IMR-90 (cell line): ENCODE measurements around the gene XRCC5. TPM values are rescaled to one million over a fixed set of nuclear protein-coding genes. Genes with fewer than 3 reads are reported as not detected.

Experiments used
- ATAC-seq: fragments of 200-7000 bp; cut with Tn5 transposase; 2 replicates; pipeline ENCODE4 v1.9.1; 2020; ENCODE audit warnings: low read depth, mild to moderate bottlenecking, moderate library complexity
- BruUV-seq: library from RNA; stranded (reverse); fragments of 400-500 nt; replicated peaks from 2 replicates; lab custom pipeline; 2021; lab: Mats Ljungman, UMichigan
- CTCF ChIA-PET: fragments of 300-600 bp; formaldehyde crosslinking; extraction: SDS; loops from one replicate; lab custom pipeline; 2021; ENCODE audit warnings: antibody characterized with exemption; lab: Yijun Ruan, JAX
- POLR2A ChIA-PET: fragments of 300-600 bp; sonication (Branson Sonifier 250); formaldehyde crosslinking; loops from one replicate; lab custom pipeline; 2022; ENCODE audit warnings: antibody characterized with exemption; ENCODE audit not compliant: unreplicated experiment; lab: Charles Lee
- DNase-seq: peaks from one replicate; pipeline ENCODE4 v3.0.0; 2013
- H2AFZ ChIP-seq: replicated peaks from 2 replicates; pipeline ENCODE3; 2013; ENCODE audit warnings: low read length, mild to moderate bottlenecking; ENCODE audit not compliant: poor library complexity
- H2AK5ac ChIP-seq: 2 replicates; pipeline ENCODE4 v1.6.1; 2013; ENCODE audit warnings: low read depth, low read length, inconsistent platforms
- H2AK9ac ChIP-seq: replicated peaks from 2 replicates; pipeline ENCODE3; 2013; ENCODE audit warnings: mild to moderate bottlenecking, low read depth, low read length, moderate library complexity; ENCODE audit not compliant: poor library complexity
- H2BK120ac ChIP-seq: 2 replicates; pipeline ENCODE4 v1.6.1; 2013; ENCODE audit warnings: low read depth, low read length, inconsistent platforms
- H2BK15ac ChIP-seq: 3 replicates; pipeline ENCODE4 v1.6.1; 2013; ENCODE audit warnings: low read depth, low read length, inconsistent platforms
- H2BK20ac ChIP-seq: 2 replicates; pipeline ENCODE4 v1.6.1; 2013; ENCODE audit warnings: low read depth, mild to moderate bottlenecking, inconsistent platforms, low read length, moderate library complexity
- H2BK5ac ChIP-seq: 2 replicates; pipeline ENCODE4 v1.6.1; 2013; ENCODE audit warnings: mild to moderate bottlenecking, low read depth, low read length, inconsistent platforms; ENCODE audit not compliant: poor library complexity, severe bottlenecking
- H3K14ac ChIP-seq: replicated peaks from 2 replicates; pipeline ENCODE4 v1.6.1; 2013; ENCODE audit warnings: low read depth, low read length, inconsistent platforms
- H3K18ac ChIP-seq: 2 replicates; pipeline ENCODE4 v1.6.1; 2013; ENCODE audit warnings: low read depth, low read length, control low read depth
- H3K23ac ChIP-seq: 2 replicates; pipeline ENCODE4 v1.6.1; 2013; ENCODE audit warnings: low read depth, low read length, inconsistent platforms
- H3K27ac ChIP-seq: 2 replicates; pipeline ENCODE4 v1.5.1; 2013; ENCODE audit warnings: mild to moderate bottlenecking, control low read depth, low read length; ENCODE audit not compliant: insufficient read depth
- H3K27me3 ChIP-seq: 2 replicates; pipeline ENCODE4 v1.6.1; 2013; ENCODE audit warnings: low read length; ENCODE audit not compliant: control insufficient read depth, insufficient read depth
- H3K36me3 ChIP-seq: 2 replicates; pipeline ENCODE4 v1.6.1; 2013; ENCODE audit warnings: low read length, mixed read lengths; ENCODE audit not compliant: control insufficient read depth, insufficient read depth
- H3K4ac ChIP-seq: 2 replicates; pipeline ENCODE4 v1.6.1; 2013; ENCODE audit warnings: low read depth, low read length, inconsistent platforms
- H3K4me1 ChIP-seq: 2 replicates; pipeline ENCODE4 v1.6.1; 2013; ENCODE audit warnings: low read length, mixed read lengths; ENCODE audit not compliant: control insufficient read depth, insufficient read depth
- H3K4me2 ChIP-seq: 2 replicates; pipeline ENCODE4 v1.6.1; 2013; ENCODE audit warnings: low read depth, mild to moderate bottlenecking, control low read depth, low read length, moderate library complexity
- H3K4me3 ChIP-seq: 2 replicates; pipeline ENCODE4 v1.5.1; 2013; ENCODE audit warnings: low read depth, mild to moderate bottlenecking, control low read depth, low read length, moderate library complexity; ENCODE audit not compliant: insufficient read depth
- H3K56ac ChIP-seq: 2 replicates; pipeline ENCODE4 v1.6.1; 2013; ENCODE audit warnings: low read length, inconsistent platforms; ENCODE audit not compliant: insufficient read depth; ENCODE audit errors: extremely low read depth
- H3K79me1 ChIP-seq, 2 experiments: 2 replicates each; pipeline ENCODE4 v1.6.1; 2013; ENCODE audit warnings: low read length in 2 of 2, inconsistent platforms in 1 of 2, low read depth in 1 of 2
- H3K9ac ChIP-seq: 2 replicates; pipeline ENCODE4 v1.6.1; 2013; ENCODE audit warnings: low read depth, low read length, control low read depth
- H3K9me1 ChIP-seq: 2 replicates; pipeline ENCODE4 v1.6.1; 2013; ENCODE audit warnings: low read length, inconsistent platforms; ENCODE audit not compliant: insufficient read depth
- H3K9me3 ChIP-seq: 2 replicates; pipeline ENCODE4 v1.6.1; 2013; ENCODE audit warnings: low read length; ENCODE audit not compliant: control insufficient read depth, insufficient read depth
- H4K20me1 ChIP-seq: 2 replicates; pipeline ENCODE4 v1.6.1; 2013; ENCODE audit warnings: low read length, inconsistent platforms; ENCODE audit not compliant: insufficient read depth
- H4K5ac ChIP-seq: 2 replicates; pipeline ENCODE4 v1.6.1; 2013; ENCODE audit warnings: mild to moderate bottlenecking, low read depth, low read length, control low read depth
- H4K8ac ChIP-seq, 2 experiments: 2 replicates each; pipeline ENCODE4 v1.6.1; 2013; ENCODE audit warnings: low read depth in 2 of 2, low read length in 2 of 2, control low read depth in 1 of 2, inconsistent platforms in 1 of 2
- H4K91ac ChIP-seq: 2 replicates; pipeline ENCODE4 v1.6.1; 2013; ENCODE audit warnings: low read depth, low read length, inconsistent platforms; ENCODE audit not compliant: insufficient read depth
- FOS ChIP-seq: fragments of 150-350 bp; IDR thresholded peaks from 2 replicates; pipeline ENCODE4 v1.6.1; 2016; ENCODE audit warnings: low read depth, low read length
- MAFK ChIP-seq: IDR thresholded peaks from 2 replicates; pipeline ENCODE4 v1.6.1; 2012; ENCODE audit warnings: low read depth, low read length, improper control_type of control experiment
- RFX5 ChIP-seq: IDR thresholded peaks from 2 replicates; pipeline ENCODE4 v1.8.0; 2012; ENCODE audit warnings: low read depth, mild to moderate bottlenecking, low read length, moderate library complexity
- USF2 ChIP-seq: fragments of 150-350 bp; IDR thresholded peaks from 2 replicates; pipeline ENCODE4 v1.6.1; 2017; ENCODE audit warnings: mild to moderate bottlenecking, antibody characterized with exemption, low read length, low read depth
- WGBS, 2 experiments: methylation state at CpG; one replicate each; pipeline versions ENCODE4 v1.1.5 to v1.1.7; 2013; ENCODE audit warnings: missing lambda C conversion rate in 2 of 2; ENCODE audit not compliant: insufficient read length in 1 of 2; ENCODE audit errors: extremely low coverage in 2 of 2; 5-methylcytosine and 5-hydroxymethylcytosine counted together
- dilution Hi-C: fragments of 300-500 bp; cut with HindIII; formaldehyde crosslinking; loops from one replicate; pipeline ENCODE4 v1.14.3; 2018; ENCODE audit warnings: low sequenced_read_pairs; ENCODE audit not compliant: unreplicated experiment
- in situ Hi-C: fragments of 300-500 bp; cut with MboI; formaldehyde crosslinking; loops from 3 replicates; pipeline ENCODE4 v1.14.3; 2019; ENCODE audit warnings: low sequenced_read_pairs, inconsistent platforms, mixed read lengths
- intact Hi-C: fragments of 100-400 bp; cut with micrococcal nuclease; formaldehyde crosslinking; loops from 2 replicates; pipeline ENCODE4 v1.10.0; 2022
- polyA plus RNA-seq, 3 experiments: library from polyadenylated mRNA; depleted of rRNA; stranded (reverse); fragments of >200 nt; gene quantifications; 2 replicates each; pipeline ENCODE4 v1.2.3, GENCODE V29; 2012; ENCODE audit warnings: low replicate concordance in 1 of 3
- total RNA-seq: library from RNA; depleted of rRNA; stranded (reverse); fragments of >200 nt; gene quantifications from 2 replicates; pipeline ENCODE4 v1.2.3, GENCODE V29; 2012

Gene XRCC5
- total and polyA plus RNA-seq, 2 of the 4 experiments (the other 2 are of a cell fraction): 144 to 509 TPM

DNA sequence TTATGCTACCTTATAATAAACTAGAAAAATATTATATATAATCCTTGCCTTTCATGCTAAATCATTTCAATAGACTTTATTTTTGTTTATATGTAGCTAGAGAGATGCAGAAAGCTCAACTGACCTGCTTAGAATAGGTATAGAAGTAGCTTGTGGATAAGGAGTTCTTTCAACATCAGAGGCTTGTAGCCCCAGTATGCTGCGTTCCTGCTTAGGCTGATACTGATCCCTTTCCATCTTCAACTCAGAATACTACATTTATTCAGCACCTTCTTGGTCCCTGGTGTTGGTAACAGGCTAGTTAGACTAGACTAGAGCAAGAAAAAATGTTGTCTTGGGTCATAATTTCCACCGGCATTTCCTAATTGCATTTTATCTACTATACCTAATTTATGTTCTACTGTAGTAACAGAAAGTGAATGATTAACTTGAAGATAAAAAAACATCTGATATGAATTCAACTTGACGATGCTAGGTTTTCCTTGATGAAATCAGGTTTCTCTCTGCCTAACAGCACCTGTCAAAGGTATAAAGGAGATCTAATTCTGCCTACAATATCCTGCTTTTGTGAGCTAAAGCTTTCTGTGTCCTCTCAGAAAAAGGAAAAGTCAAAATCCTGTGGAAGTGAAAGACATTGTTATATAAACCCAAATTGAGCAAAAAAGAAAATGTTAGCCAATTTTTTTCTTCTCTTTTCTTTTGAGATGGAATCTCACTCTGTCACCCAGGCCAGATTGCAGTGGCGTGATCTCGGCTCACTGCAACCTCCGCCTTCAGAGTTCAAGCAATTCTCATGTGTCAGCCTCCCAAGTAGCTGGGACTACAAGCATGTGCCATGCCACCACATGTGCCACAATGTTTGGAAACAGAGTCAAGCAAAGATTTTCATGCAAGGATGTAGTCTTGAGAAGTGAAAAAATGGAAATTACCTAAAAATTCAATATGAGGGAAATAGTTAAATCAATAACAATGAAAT, 33.4 kb upstream of the XRCC5 start:
- H3K56ac ChIP-seq: no peak overlapping the region
- H2BK15ac ChIP-seq: no peak overlapping the region
- no peak overlapping the region for H3K14ac ChIP-seq
- H3K79me1 ChIP-seq: no peaks in the 10 kb centered on the region; a peak in 1 of 4 replicates
- no peak overlapping the region for H2BK5ac ChIP-seq
- H3K27me3 ChIP-seq: no peaks in the 10 kb centered on the region
- no peak for DNase-seq
- no TSS peak for BruUV-seq
- no peak overlapping the region for H2AK9ac ChIP-seq
- TF ChIP-seq RFX5: no peak
- no peak for TF ChIP-seq USF2
- no peak for TF ChIP-seq MAFK
- TF ChIP-seq FOS: no peak
- no peaks in the 10 kb centered on the region for H3K9me3 ChIP-seq
- no peaks in the 10 kb centered on the region for H3K36me3 ChIP-seq
- dilution Hi-C loops: no loop called here
- ChIA-PET POLR2A (no interaction called here), CTCF (interaction anchor here (1.2 kb wide), 1 partner anchor 39 kb away, joined by 3 read pairs; no protein-coding TSS in a partner anchor)
- H3K27ac ChIP-seq: no peak overlapping the region
- intact Hi-C loops: no loop called here
- H3K4ac ChIP-seq: no peak overlapping the region
- no peaks in the 10 kb centered on the region for H3K4me1 ChIP-seq
- H4K20me1 ChIP-seq: no peaks in the 10 kb centered on the region
- no peak overlapping the region for H2BK120ac ChIP-seq
- no peak overlapping the region for H3K18ac ChIP-seq
- in situ Hi-C loops: no loop called here
- H4K91ac ChIP-seq: no peak overlapping the region
- no peak for ATAC-seq
- H2BK20ac ChIP-seq: no peak overlapping the region
- no peaks in the 10 kb centered on the region for H3K9me1 ChIP-seq
- H4K5ac ChIP-seq: no peak overlapping the region
- H3K4me2 ChIP-seq: no peak overlapping the region
- 100% methylated on average over 3 of the region's 6 CpGs; no CpG with 5 or more reads in 1 of the 2 experiments for WGBS, 2 experiments
- H3K4me3 ChIP-seq: no peak overlapping the region
- no peak overlapping the region for H3K9ac ChIP-seq
- no peak overlapping the region for H2AFZ ChIP-seq
- H2AK5ac ChIP-seq: no peak overlapping the region
- no peak overlapping the region for H3K23ac ChIP-seq
- H4K8ac ChIP-seq: no peak overlapping the region
